Measurements from ENCODE around the gene SLIT1. TPM values are rescaled to one million over a fixed set of nuclear protein-coding genes. Genes with fewer than 3 reads are reported as not detected.

SLIT1 gene
- total RNA-seq, 2 donors from 2014 or later = 0.14 to 0.35 TPM

DNA sequence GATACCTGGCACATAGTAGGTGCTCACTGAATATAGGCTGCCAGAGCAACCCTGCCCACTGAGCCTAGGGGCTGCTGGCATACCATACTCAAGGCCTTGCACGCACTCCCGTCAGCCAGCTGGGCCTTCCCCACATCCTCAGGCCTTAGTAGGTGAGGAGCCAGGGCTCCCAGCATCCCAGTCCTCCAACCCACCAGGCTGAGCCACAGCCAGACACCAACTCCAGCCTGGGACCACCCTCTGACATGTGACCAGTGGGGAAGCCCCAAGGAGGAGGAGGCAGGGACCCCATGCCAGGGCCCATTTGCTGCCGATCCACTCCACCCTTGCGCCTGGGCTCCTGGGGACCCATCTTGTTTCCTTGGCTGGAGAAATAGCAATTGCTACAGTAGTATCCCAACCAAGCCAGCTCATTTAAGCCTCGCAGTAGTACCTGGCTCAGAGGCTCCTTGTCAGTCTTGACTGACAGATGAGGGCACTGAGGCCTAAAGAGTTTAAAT lies 11.4 kb downstream of the SLIT1 start:
- Histone ChIP-seq H3K27me3 (replicated peaks; ENCODE audit: insufficient read depth) (peaks cover 10% of the 10 kb centered on the region), H3K4me3 (no peak overlapping the region), H3K36me3 (no peaks in the 10 kb centered on the region), H3K27ac (no peak overlapping the region), H3K4me1 (ENCODE audit: control insufficient read depth in 1 of 2, low read depth in 2 of 2) (peaks cover 0 to 7% of the 10 kb centered on the region in 2 donors), H3K9me3 (no peaks in the 10 kb centered on the region)
- TF ChIP-seq, protein P1, sequence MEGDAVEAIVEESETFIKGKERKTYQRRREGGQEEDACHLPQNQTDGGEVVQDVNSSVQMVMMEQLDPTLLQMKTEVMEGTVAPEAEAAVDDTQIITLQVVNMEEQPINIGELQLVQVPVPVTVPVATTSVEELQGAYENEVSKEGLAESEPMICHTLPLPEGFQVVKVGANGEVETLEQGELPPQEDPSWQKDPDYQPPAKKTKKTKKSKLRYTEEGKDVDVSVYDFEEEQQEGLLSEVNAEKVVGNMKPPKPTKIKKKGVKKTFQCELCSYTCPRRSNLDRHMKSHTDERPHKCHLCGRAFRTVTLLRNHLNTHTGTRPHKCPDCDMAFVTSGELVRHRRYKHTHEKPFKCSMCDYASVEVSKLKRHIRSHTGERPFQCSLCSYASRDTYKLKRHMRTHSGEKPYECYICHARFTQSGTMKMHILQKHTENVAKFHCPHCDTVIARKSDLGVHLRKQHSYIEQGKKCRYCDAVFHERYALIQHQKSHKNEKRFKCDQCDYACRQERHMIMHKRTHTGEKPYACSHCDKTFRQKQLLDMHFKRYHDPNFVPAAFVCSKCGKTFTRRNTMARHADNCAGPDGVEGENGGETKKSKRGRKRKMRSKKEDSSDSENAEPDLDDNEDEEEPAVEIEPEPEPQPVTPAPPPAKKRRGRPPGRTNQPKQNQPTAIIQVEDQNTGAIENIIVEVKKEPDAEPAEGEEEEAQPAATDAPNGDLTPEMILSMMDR (IDR thresholded peaks at IDR 0.05) = no peak
- DNase-seq (ENCODE audit: low spot score) (no peak), ATAC-seq (ENCODE audit: insufficient number of reproducible peaks, low FRiP score, low read depth) (no peak)

DNA sequence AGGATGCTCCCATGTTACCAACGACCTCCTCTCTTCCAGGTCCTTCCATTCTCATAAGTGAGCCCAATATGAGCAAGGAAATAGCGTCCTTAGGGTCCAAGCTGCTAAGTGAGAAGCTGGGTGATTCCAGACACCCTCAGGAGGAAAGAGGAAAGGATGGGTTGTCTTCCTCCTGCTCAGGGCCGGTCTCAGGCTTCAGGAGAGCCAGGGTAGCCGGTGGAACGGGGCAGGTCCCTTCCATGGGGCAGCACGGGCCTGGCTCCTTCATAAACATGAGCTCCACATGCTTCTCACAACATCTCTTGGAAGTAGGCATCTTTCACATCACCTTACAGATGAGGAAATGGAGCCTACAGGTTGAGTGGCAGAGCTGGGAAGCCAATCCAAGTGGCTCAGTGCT lies 12.7 kb downstream of the SLIT1 start:
- Histone ChIP-seq H3K4me1 (ENCODE audit: control insufficient read depth in 1 of 2, low read depth in 2 of 2) (peaks cover 0 to 7% of the 10 kb centered on the region in 2 donors), H3K36me3 (no peaks in the 10 kb centered on the region), H3K9me3 (no peaks in the 10 kb centered on the region), H3K27ac (no peak overlapping the region), H3K4me3 (no peak overlapping the region), H3K27me3 (replicated peaks; ENCODE audit: insufficient read depth) (peaks cover 2% of the 10 kb centered on the region)
- ATAC-seq (ENCODE audit: insufficient number of reproducible peaks, low FRiP score, low read depth) (no peak), DNase-seq (ENCODE audit: low spot score) (no peak)
- TF ChIP-seq, protein P1 (IDR thresholded peaks at IDR 0.05) = no peak

- no peak overlapping the region for H3K27ac ChIP-seq
- H3K9me3 ChIP-seq = no peaks in the 10 kb centered on the region
- H3K4me1 ChIP-seq (ENCODE audit: control insufficient read depth in 1 of 2, low read depth in 2 of 2) = peaks cover 0 to 7% of the 10 kb centered on the region in 2 donors
- no peaks in the 10 kb centered on the region for H3K36me3 ChIP-seq
- TF ChIP-seq, protein P1 (IDR thresholded peaks at IDR 0.05) = no peak
- no peaks in the 10 kb centered on the region for H3K27me3 ChIP-seq (replicated peaks; ENCODE audit: insufficient read depth)
- ATAC-seq (ENCODE audit: insufficient number of reproducible peaks, low FRiP score, low read depth) = no peak
- DNase-seq (ENCODE audit: low spot score) = no peak
- peak overlapping the region; percentile 31 for H3K4me3 ChIP-seq
These were observed 14.8 kb downstream of the SLIT1 start for GRCh38 chr10:97171001-97171400.

DNA sequence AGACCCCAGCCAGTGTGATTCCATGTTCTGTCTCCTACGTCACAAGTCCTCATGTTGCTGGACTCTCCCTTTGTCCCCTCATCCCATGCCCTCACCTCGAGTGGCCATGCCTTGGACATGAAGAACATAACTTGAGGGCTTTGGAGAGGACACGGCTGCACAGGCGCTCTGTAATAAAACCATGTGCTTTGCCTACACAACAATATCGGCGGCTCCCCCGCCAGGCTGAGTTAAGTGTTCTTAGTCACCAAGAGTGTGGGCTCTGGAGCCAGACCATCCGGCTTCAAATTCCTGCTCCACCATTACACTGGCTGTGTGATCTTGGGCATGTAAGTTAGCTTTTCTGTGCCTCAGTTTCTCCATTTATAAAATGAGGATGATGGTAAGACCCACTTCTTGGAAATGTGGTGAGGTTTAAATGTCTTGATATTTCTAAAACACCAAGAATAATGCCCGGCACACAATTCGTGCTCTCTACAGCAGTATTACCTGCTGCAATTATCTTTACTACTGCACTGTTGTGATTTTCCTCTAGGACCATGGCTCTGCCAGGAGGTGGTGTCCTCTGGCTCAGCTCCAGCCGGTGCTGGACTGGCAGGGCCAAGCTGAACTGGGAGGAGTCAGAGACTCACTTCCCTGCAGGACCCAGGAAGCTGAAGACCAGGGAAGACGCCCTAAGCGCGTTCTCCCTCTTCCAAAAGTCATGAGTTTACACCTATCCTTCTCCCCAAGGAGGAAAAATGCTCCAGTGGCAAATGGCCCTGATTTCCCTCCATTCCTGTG lies 15.7 kb downstream of the SLIT1 start:
- peaks cover 0 to 7% of the 10 kb centered on the region in 2 donors for H3K4me1 ChIP-seq (ENCODE audit: control insufficient read depth in 1 of 2, low read depth in 2 of 2)
- no peaks in the 10 kb centered on the region for H3K27me3 ChIP-seq (replicated peaks; ENCODE audit: insufficient read depth)
- no peak for DNase-seq (ENCODE audit: low spot score)
- no peaks in the 10 kb centered on the region for H3K36me3 ChIP-seq
- no peak overlapping the region for H3K27ac ChIP-seq
- no peak for ATAC-seq (ENCODE audit: insufficient number of reproducible peaks, low FRiP score, low read depth)
- TF ChIP-seq, protein P1 (IDR thresholded peaks at IDR 0.05) = no peak
- H3K9me3 ChIP-seq = no peaks in the 10 kb centered on the region
- peak overlapping the region; percentile 31 for H3K4me3 ChIP-seq

DNA sequence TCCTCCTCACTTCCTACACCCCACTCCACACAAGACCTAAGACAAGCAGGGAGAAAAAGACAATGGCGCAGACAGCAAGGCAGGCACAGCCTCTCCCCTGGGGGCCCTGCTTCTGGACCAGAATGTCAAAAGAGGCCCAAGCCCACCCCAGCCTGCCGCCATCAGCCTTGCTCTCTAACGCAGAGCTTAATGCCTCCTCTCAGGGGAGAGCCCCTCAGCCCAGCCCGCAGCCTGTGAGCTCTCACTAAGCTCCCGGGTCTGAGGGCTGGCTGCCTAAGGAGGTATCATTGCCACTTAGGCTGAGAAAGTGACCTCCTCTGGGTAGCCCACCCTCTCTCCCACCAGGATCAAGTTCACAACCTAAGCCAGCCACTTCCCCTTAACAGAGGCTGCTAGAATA lies 16.7 kb downstream of the SLIT1 start:
- Histone ChIP-seq H3K4me3 (no peak overlapping the region), H3K36me3 (no peaks in the 10 kb centered on the region)
- TF ChIP-seq, protein P1 (IDR thresholded peaks at IDR 0.05) = no peak

More for the DNA sequence above, 16.7 kb downstream of the SLIT1 start:
- no peak overlapping the region for H3K27ac ChIP-seq
- peaks cover 0 to 7% of the 10 kb centered on the region in 2 donors for H3K4me1 ChIP-seq (ENCODE audit: control insufficient read depth in 1 of 2, low read depth in 2 of 2)
- DNase-seq (ENCODE audit: low spot score) (no peak), ATAC-seq (ENCODE audit: insufficient number of reproducible peaks, low FRiP score, low read depth) (no peak)
- no peaks in the 10 kb centered on the region for H3K27me3 ChIP-seq (replicated peaks; ENCODE audit: insufficient read depth)
- no peaks in the 10 kb centered on the region for H3K9me3 ChIP-seq
